ENCODE results near the gene C14orf180.

C14orf180 gene

GRCh38 chr14:104604458-104605449 lies 25.2 kb downstream of the C14orf180 start, which contains the start of gene TMEM179:
Gene TMEM179, minus strand, starts transcription at chr14:104604772. Its CDS starts 31 bp downstream, at chr14:104604741.
- no peaks in the 10 kb centered on the region for H3K9me3 ChIP-seq (ENCODE audit: control insufficient read depth, insufficient read depth, low read length)
- no peaks in the 10 kb centered on the region for H3K36me3 ChIP-seq (ENCODE audit: insufficient read depth, low read length)
- peak within 1 kb of the TSS; percentile 56; the same call in 1 of the 2 replicates for H3K9ac ChIP-seq (ENCODE audit: low read depth, low read length)
- H3K4me1 ChIP-seq (ENCODE audit: insufficient read depth, low read length) = no peaks in the 10 kb centered on the region; the same call in 1 of the 2 replicates

GRCh38 chr14:104609666-104610065 lies 30.1 kb downstream of the C14orf180 start:
- Histone ChIP-seq H3K36me3 (ENCODE audit: insufficient read depth, low read length) (no peaks in the 10 kb centered on the region), H3K9me3 (ENCODE audit: control insufficient read depth, insufficient read depth, low read length) (peaks cover 5% of the 10 kb centered on the region; the same call in 1 of the 2 replicates), H3K4me1 (ENCODE audit: insufficient read depth, low read length) (no peaks in the 10 kb centered on the region), H3K9ac (ENCODE audit: low read depth, low read length) (no peak overlapping the region)

- no peaks in the 10 kb centered on the region for H3K36me3 ChIP-seq (ENCODE audit: insufficient read depth, low read length)
- H3K4me1 ChIP-seq (ENCODE audit: insufficient read depth, low read length) = no peaks in the 10 kb centered on the region
- peaks cover 5% of the 10 kb centered on the region; the same call in 1 of the 2 replicates for H3K9me3 ChIP-seq (ENCODE audit: control insufficient read depth, insufficient read depth, low read length)
- no peak overlapping the region for H3K9ac ChIP-seq (ENCODE audit: low read depth, low read length)
These were observed 31.3 kb downstream of the C14orf180 start for GRCh38 chr14:104610749-104611310.

- peaks cover 5% of the 10 kb centered on the region; the same call in 1 of the 2 replicates for H3K9me3 ChIP-seq (ENCODE audit: control insufficient read depth, insufficient read depth, low read length)
- H3K9ac ChIP-seq (ENCODE audit: low read depth, low read length) = no peak overlapping the region
- H3K4me1 ChIP-seq (ENCODE audit: insufficient read depth, low read length) = no peaks in the 10 kb centered on the region
- no peaks in the 10 kb centered on the region for H3K36me3 ChIP-seq (ENCODE audit: insufficient read depth, low read length)
These were observed 32.3 kb downstream of the C14orf180 start for GRCh38 chr14:104611881-104612280.

GRCh38 chr14:104614126-104614812 lies 34.7 kb downstream of the C14orf180 start:
- H3K36me3 ChIP-seq (ENCODE audit: insufficient read depth, low read length) = no peaks in the 10 kb centered on the region
- H3K4me1 ChIP-seq (ENCODE audit: insufficient read depth, low read length) = no peaks in the 10 kb centered on the region
- peaks cover 5% of the 10 kb centered on the region; the same call in 1 of the 2 replicates for H3K9me3 ChIP-seq (ENCODE audit: control insufficient read depth, insufficient read depth, low read length)

GRCh38 chr14:104624939-104625338 lies 45.4 kb downstream of the C14orf180 start:
- Histone ChIP-seq H3K9me3 (ENCODE audit: control insufficient read depth, insufficient read depth, low read length) (peaks cover 7% of the 10 kb centered on the region), H3K9ac (ENCODE audit: low read depth, low read length) (no peak overlapping the region), H3K36me3 (ENCODE audit: insufficient read depth, low read length) (no peaks in the 10 kb centered on the region), H3K4me1 (ENCODE audit: insufficient read depth, low read length) (no peaks in the 10 kb centered on the region)

More at GRCh38 chr14:104614126-104614812, 34.7 kb downstream of the C14orf180 start:
- no peak overlapping the region for H3K9ac ChIP-seq (ENCODE audit: low read depth, low read length)

GRCh38 chr14:104632781-104633180 lies 53.2 kb downstream of the C14orf180 start:
- Histone ChIP-seq H3K4me1 (ENCODE audit: insufficient read depth, low read length) (no peaks in the 10 kb centered on the region), H3K9ac (ENCODE audit: low read depth, low read length) (no peak overlapping the region), H3K36me3 (ENCODE audit: insufficient read depth, low read length) (no peaks in the 10 kb centered on the region), H3K9me3 (ENCODE audit: control insufficient read depth, insufficient read depth, low read length) (peaks cover 3% of the 10 kb centered on the region)

GRCh38 chr14:104633276-104634137 lies 53.9 kb downstream of the C14orf180 start:
- Histone ChIP-seq H3K4me1 (ENCODE audit: insufficient read depth, low read length) (no peaks in the 10 kb centered on the region), H3K9me3 (ENCODE audit: control insufficient read depth, insufficient read depth, low read length) (peaks cover 3% of the 10 kb centered on the region; the same call in 1 of the 2 replicates), H3K36me3 (ENCODE audit: insufficient read depth, low read length) (no peaks in the 10 kb centered on the region), H3K9ac (ENCODE audit: low read depth, low read length) (no peak overlapping the region)

- Histone ChIP-seq H3K9ac (ENCODE audit: low read depth, low read length) (no peak overlapping the region), H3K36me3 (ENCODE audit: insufficient read depth, low read length) (no peaks in the 10 kb centered on the region), H3K4me1 (ENCODE audit: insufficient read depth, low read length) (no peaks in the 10 kb centered on the region), H3K9me3 (ENCODE audit: control insufficient read depth, insufficient read depth, low read length) (no peaks in the 10 kb centered on the region)
These were observed 54.7 kb downstream of the C14orf180 start for GRCh38 chr14:104634138-104634760.

GRCh38 chr14:104634886-104635570 lies 55.5 kb downstream of the C14orf180 start:
- Histone ChIP-seq H3K4me1 (ENCODE audit: insufficient read depth, low read length) (no peaks in the 10 kb centered on the region; the same call in 1 of the 2 replicates), H3K36me3 (ENCODE audit: insufficient read depth, low read length) (no peaks in the 10 kb centered on the region), H3K9me3 (ENCODE audit: control insufficient read depth, insufficient read depth, low read length) (no peaks in the 10 kb centered on the region), H3K9ac (ENCODE audit: low read depth, low read length) (no peak overlapping the region)

GRCh38 chr14:104635717-104636116 lies 56.2 kb downstream of the C14orf180 start:
- no peaks in the 10 kb centered on the region; the same call in 1 of the 2 replicates for H3K4me1 ChIP-seq (ENCODE audit: insufficient read depth, low read length)
- no peaks in the 10 kb centered on the region for H3K9me3 ChIP-seq (ENCODE audit: control insufficient read depth, insufficient read depth, low read length)
- H3K9ac ChIP-seq (ENCODE audit: low read depth, low read length) = no peak overlapping the region
- H3K36me3 ChIP-seq (ENCODE audit: insufficient read depth, low read length) = no peaks in the 10 kb centered on the region

GRCh38 chr14:104636131-104636530 lies 56.6 kb downstream of the C14orf180 start:
- no peaks in the 10 kb centered on the region for H3K9me3 ChIP-seq (ENCODE audit: control insufficient read depth, insufficient read depth, low read length)
- H3K9ac ChIP-seq (ENCODE audit: low read depth, low read length) = no peak overlapping the region
- H3K36me3 ChIP-seq (ENCODE audit: insufficient read depth, low read length) = no peaks in the 10 kb centered on the region
- H3K4me1 ChIP-seq (ENCODE audit: insufficient read depth, low read length) = no peaks in the 10 kb centered on the region; the same call in 1 of the 2 replicates

Data from ES-I3 (cell line).